ENCODE data around the gene ANKRD33.
A peak's percentile ranks its signal among the peaks of the same experiment; 100 is the strongest.

Gene ANKRD33

DNA sequence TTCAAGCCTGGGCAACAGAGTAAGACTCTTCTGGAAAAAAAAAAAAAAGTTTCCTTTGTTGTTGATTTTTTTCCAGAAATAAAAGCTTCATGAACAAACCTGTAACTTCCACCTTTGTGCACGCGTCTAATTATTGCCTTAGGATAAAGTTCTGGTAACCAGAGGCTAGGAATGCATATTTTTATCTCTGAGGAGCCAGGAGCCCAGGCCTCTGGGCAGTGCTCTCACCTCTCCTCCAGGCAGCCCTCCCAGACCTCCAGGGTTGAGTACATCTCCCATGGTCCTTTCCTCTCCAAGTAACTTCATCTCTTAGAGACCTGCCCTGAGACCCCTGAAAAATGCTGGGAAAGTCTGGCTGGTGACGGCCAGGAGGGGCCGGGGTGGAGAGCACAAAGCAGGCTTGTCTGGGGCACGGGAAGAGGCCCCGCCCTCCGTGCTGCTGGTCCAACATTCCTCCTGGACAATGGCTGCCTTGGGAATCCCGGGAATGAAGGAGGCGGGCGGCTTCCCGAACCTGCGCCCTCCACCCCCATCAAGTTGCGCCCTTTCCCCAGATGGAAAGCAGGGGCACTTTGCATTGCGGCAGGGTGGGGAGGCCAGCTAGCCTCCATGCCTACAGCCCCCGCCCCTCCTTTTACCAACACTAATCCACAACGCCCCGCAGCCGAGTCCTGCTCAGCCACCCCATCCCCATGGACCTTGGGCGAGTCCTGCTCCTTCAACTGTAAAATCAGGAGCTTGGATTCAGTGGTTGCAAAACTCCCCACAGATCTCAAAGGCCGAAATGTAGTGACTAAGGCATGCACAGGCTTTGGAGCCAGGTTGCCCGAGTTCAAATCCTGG lies 32.1 kb upstream of the ANKRD33 start:
- Histone ChIP-seq H3K27me3 (no peaks in the 10 kb centered on the region), H3K4me3 (ENCODE audit: low read depth, low read length) (no peak overlapping the region), H3K4me1 (no peaks in the 10 kb centered on the region), H3K36me3 (no peaks in the 10 kb centered on the region), H3K9me3 (no peaks in the 10 kb centered on the region)
- DNase-seq, result no peak
- TF ChIP-seq, protein P1, sequence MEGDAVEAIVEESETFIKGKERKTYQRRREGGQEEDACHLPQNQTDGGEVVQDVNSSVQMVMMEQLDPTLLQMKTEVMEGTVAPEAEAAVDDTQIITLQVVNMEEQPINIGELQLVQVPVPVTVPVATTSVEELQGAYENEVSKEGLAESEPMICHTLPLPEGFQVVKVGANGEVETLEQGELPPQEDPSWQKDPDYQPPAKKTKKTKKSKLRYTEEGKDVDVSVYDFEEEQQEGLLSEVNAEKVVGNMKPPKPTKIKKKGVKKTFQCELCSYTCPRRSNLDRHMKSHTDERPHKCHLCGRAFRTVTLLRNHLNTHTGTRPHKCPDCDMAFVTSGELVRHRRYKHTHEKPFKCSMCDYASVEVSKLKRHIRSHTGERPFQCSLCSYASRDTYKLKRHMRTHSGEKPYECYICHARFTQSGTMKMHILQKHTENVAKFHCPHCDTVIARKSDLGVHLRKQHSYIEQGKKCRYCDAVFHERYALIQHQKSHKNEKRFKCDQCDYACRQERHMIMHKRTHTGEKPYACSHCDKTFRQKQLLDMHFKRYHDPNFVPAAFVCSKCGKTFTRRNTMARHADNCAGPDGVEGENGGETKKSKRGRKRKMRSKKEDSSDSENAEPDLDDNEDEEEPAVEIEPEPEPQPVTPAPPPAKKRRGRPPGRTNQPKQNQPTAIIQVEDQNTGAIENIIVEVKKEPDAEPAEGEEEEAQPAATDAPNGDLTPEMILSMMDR (IDR thresholded peaks at IDR 0.05; ENCODE audit: low read depth, low read length), result no peak

DNA sequence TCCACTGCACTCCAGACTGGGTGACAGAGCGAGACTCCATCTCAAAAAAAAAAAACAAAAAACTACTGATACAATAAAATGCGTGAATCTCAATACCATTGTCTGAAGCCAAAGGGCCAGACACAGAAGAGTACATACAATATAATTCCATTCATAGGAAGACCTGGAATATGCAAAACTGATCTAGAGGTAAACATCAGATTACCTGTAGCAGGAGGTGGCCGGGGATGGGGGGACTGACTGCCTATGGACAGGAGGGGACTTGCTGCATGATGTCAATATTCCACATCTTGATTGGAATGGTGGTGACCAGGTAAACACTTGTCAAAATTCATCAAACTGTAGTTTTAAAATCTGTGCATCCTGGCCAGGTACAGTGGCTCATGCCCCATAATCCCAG lies 26.9 kb upstream of the ANKRD33 start:
- Histone ChIP-seq H3K4me1 (no peaks in the 10 kb centered on the region), H3K27me3 (no peaks in the 10 kb centered on the region), H3K9me3 (no peaks in the 10 kb centered on the region), H3K4me3 (ENCODE audit: low read depth, low read length) (no peak overlapping the region), H3K36me3 (no peaks in the 10 kb centered on the region)
- TF ChIP-seq, protein P1 (IDR thresholded peaks at IDR 0.05; ENCODE audit: low read depth, low read length), result no peak
- no peak for DNase-seq

DNA sequence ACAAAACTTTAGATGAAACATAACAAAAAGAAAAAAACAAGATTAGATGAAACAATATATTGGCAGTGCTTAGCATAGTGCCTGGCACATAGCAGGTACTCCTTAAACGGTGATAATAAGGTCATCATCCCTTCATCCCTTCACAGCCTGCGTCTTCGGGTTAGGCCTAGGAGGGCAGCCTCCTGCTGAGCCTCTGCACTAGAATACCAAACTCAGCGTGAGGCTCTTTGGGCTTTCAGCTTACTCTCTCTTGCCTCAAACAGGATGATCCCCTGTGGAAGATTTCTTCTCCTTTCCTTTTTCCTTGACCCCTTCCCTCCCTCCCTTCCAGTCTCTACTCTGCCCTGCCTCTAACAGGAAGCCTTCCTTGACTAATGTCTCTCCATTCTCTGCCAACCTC lies 25.0 kb upstream of the ANKRD33 start:
- TF ChIP-seq, protein P1 (IDR thresholded peaks at IDR 0.05; ENCODE audit: low read depth, low read length), result no peak
- Histone ChIP-seq H3K4me3 (ENCODE audit: low read depth, low read length) (no peak overlapping the region), H3K27me3 (no peaks in the 10 kb centered on the region), H3K36me3 (no peaks in the 10 kb centered on the region), H3K4me1 (peaks cover 1% of the 10 kb centered on the region), H3K9me3 (no peaks in the 10 kb centered on the region)
- DNase-seq, result no peak

DNA sequence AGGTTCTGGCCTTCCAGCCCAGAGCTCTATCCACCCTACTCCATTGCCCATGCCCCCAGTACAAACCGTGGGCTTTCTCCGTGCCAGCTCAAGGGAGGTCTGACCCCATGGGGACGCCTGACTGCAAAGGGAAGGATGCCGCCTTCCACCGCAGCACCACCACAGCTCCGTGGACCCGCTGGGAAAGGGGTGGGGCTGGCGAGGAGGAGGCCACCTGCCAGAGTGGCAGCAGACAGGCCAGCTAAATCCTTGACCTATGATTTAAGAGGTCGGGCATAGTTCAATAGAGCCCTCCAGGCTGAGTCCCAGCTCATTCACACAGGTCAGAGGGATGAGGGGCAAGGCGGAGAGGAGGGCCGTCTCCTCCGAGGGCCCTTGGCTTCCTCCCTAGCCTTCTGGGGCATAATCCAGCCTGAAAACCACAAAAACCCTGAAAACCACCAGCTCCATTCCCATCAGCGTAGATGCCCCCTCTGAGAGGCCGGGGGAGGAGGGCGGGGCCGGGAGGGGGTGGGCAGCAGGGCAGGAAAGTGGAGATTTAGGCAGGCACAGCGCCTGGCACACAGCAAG lies 24.5 kb upstream of the ANKRD33 start:
- H3K4me1 ChIP-seq, result peaks cover 6% of the 10 kb centered on the region
- DNase-seq, result no peak
- peak overlapping the region; percentile 60 for H3K4me3 ChIP-seq (ENCODE audit: low read depth, low read length)
- TF ChIP-seq, protein P1 (IDR thresholded peaks at IDR 0.05; ENCODE audit: low read depth, low read length), result no peak
- no peaks in the 10 kb centered on the region for H3K9me3 ChIP-seq
- H3K36me3 ChIP-seq, result no peaks in the 10 kb centered on the region
- H3K27me3 ChIP-seq, result no peaks in the 10 kb centered on the region

DNA sequence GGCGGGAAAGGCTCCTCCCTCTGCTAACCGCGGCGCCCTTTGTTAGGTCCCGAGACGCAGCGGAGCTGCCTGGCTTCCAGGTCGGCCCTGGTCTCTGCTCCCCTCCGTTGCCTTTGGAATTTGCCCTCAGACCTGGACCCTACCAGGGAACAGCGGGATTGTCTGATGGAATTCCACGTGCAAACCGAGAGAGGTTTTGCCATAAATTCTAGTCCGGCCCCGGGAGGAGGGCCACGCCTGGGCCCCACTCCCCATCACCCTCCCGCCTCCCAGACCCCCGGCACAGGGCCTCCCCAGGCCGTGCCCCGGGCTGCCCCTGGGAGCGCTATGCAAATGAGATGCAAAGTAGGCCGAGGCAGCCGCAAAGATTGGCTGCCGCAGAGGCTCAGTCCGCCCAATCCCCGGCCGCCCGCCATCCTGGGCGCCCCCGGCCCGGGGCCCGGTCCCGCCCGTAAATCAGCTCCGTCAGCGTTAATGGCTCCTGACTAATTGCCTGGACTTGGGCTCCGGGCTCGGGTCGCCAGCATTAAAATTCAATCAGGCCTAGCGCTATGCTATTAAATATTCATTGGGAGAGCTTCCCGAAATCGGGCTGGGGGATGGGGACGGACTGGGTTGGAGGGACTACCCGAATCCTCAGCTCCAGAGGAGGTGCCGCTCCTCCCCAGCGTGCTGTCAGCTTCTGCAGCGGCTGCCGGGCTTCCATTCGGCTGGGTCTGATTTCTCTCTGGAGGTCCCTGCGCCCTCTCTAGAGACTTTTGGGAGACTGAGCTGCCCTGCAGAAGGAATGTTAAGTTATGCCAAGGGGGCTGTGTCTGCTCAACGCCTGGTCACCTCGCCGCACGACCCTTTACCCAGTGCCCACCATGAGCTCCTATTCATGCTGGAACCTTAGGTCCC lies 23.7 kb upstream of the ANKRD33 start:
- H3K9me3 ChIP-seq, result no peaks in the 10 kb centered on the region
- peak; percentile 79 for DNase-seq
- H3K4me1 ChIP-seq, result peaks cover 10% of the 10 kb centered on the region
- H3K27me3 ChIP-seq, result no peaks in the 10 kb centered on the region
- H3K36me3 ChIP-seq, result no peaks in the 10 kb centered on the region
- TF ChIP-seq, protein P1 (IDR thresholded peaks at IDR 0.05; ENCODE audit: low read depth, low read length), result no peak
- H3K4me3 ChIP-seq (ENCODE audit: low read depth, low read length), result peak overlapping the region; percentile 60

Data from BE2C (cell line).